H1 (cell line): Measurements from ENCODE around the gene AVPR2.

Source experiments
- BACH1 ChIP-seq: IDR thresholded peaks from 2 replicates; pipeline ENCODE4 v1.6.1; 2012; ENCODE audit warnings: low read length, improper control_type of control experiment
- EGR1 ChIP-seq: IDR thresholded peaks from 2 replicates; pipeline ENCODE4 v1.6.1; 2011; ENCODE audit warnings: low read depth, low read length, borderline replicate concordance
- POLR2A ChIP-seq, 2 experiments: IDR thresholded peaks; 1 replicate in 1 of 2; 2 replicates in 1 of 2; pipeline ENCODE4 v1.6.1; 2011; ENCODE audit warnings: low read depth in 2 of 2, low read length in 2 of 2, mild to moderate bottlenecking in 2 of 2; ENCODE audit errors: control extremely low read depth in 1 of 2
- RFX5 ChIP-seq: IDR thresholded peaks from 2 replicates; pipeline ENCODE4 v1.6.1; 2011; ENCODE audit warnings: low read depth, low read length, improper control_type of control experiment, borderline replicate concordance
- SP1 ChIP-seq: IDR thresholded peaks from 2 replicates; pipeline ENCODE4 v1.6.1; 2011; ENCODE audit warnings: low read depth, low read length
- YY1 ChIP-seq: IDR thresholded peaks from 2 replicates; pipeline ENCODE4 v1.6.1; 2011; ENCODE audit warnings: low read depth, mild to moderate bottlenecking, low read length

DNA sequence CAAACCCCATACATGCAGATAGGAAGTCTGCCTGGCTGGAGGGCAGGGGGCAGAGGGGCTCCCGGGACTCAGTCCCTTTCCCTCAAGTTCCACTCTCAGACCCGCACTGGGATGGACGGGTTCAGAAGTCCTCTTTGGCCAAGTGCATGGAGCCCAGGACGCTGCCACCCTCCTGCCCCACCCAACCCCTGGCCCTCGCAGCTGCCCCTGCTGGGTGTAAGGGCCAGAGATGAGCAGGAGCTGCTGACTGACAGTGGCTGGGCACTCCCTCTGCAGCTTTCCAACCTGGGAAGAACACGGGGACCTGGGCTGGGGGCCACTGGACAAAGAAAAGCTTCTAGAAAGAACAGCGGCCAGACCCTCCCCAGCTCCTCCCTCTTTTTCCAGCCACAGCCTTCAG lies 21.9 kb upstream of the AVPR2 start:
- TF ChIP-seq BACH1 = no peak
- no peak for TF ChIP-seq POLR2A (IDR thresholded peaks at IDR 0.05; ENCODE audit: control extremely low read depth in 1 of 2, low read depth in 2 of 2, low read length in 2 of 2)
- TF ChIP-seq SP1 = no peak
- TF ChIP-seq EGR1 = no peak
- no peak for TF ChIP-seq RFX5
- TF ChIP-seq YY1 = no peak
